Lower leg skin (tissue), 3 donors: ENCODE results near the gene ADCY10.

ENCODE experiments used
- POLR2A ChIP-seq, 2 donors: fragments of 450-650 bp; IDR thresholded peaks; one replicate each; pipeline ENCODE4 v1.6.1; 2016 to 2017; ENCODE audit warnings: antibody characterized with exemption in 2 of 2, mild to moderate bottlenecking in 1 of 2, moderate library complexity in 1 of 2
- TF ChIP-seq, protein P1 (sequence below), 3 donors: fragments of 450-650 bp; IDR thresholded peaks; one replicate each; pipeline ENCODE4 v1.5.1; 2016; ENCODE audit warnings: antibody characterized with exemption in 3 of 3, mild to moderate bottlenecking in 3 of 3, moderate library complexity in 2 of 3

DNA sequence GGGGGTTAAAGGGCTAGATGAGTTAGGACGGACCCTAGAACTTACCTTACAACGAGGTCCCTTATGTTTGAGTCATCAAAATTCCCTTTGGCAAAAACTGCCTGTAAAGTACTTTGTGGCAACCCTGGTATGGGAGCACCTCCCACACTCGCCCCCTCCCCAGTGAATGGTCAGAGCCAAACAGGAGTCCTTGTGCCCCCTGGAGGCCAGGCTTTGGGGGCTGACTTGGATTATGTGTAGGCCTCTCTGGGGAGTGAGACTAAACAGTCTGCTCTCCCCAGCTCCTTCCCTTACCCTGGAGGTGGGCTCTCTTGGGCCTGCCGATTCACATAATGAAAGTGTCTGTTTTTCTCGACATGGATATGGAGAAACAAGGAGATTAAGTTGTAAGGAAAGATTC is 81.2 kb downstream of the ADCY10 start:
- TF ChIP-seq POLR2A (IDR thresholded peaks at IDR 0.05): no peak
- TF ChIP-seq, protein P1, sequence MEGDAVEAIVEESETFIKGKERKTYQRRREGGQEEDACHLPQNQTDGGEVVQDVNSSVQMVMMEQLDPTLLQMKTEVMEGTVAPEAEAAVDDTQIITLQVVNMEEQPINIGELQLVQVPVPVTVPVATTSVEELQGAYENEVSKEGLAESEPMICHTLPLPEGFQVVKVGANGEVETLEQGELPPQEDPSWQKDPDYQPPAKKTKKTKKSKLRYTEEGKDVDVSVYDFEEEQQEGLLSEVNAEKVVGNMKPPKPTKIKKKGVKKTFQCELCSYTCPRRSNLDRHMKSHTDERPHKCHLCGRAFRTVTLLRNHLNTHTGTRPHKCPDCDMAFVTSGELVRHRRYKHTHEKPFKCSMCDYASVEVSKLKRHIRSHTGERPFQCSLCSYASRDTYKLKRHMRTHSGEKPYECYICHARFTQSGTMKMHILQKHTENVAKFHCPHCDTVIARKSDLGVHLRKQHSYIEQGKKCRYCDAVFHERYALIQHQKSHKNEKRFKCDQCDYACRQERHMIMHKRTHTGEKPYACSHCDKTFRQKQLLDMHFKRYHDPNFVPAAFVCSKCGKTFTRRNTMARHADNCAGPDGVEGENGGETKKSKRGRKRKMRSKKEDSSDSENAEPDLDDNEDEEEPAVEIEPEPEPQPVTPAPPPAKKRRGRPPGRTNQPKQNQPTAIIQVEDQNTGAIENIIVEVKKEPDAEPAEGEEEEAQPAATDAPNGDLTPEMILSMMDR (IDR thresholded peaks at IDR 0.05): no peak
